NT2/D1 (cell line): ENCODE results near the gene MORC4.

Experiments used
- SUZ12 ChIP-seq: IDR thresholded peaks from 2 replicates; pipeline ENCODE4 v1.6.1; 2011; ENCODE audit not compliant: insufficient read length, insufficient read depth; ENCODE audit errors: extremely low read depth
- YY1 ChIP-seq: IDR thresholded peaks from 2 replicates; pipeline ENCODE4 v1.6.1; 2011; ENCODE audit not compliant: insufficient read length, insufficient read depth
- ZNF274 ChIP-seq: IDR thresholded peaks from 2 replicates; pipeline ENCODE4 v1.6.1; 2011; ENCODE audit warnings: mild to moderate bottlenecking, low read depth, low read length

- TF ChIP-seq ZNF274 = no peak
- no peak for TF ChIP-seq YY1
- TF ChIP-seq SUZ12 = no peak
Measured at GRCh38 chrX:107014936-107015335, 14.9 kb upstream of the MORC4 start.
